ENCODE data around the gene ARHGAP18.

Gene ARHGAP18

GRCh38 chr6:129665555-129665954, 44.4 kb downstream of the ARHGAP18 start:
- DNase-seq, result no peak

DNA sequence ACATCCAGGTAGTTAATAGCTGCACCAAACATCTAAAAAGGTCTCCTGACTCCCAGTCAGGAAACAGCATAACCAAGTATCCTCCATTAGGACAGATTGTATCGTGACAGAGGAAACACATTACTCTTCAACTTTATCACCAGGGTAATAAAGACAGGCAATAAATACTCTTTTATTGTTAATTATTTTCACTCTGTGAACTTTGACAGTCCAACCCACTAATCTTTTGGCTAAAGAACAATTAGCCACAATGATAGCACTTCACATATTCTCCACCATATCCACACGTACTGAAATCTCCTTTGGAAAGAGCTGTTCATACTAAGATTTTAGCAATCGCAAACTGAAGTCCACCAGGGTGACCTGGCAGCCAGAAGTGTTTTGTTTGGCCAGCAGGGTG, 46.4 kb downstream of the ARHGAP18 start:
- no peak for DNase-seq

- DNase-seq, result no peak
Observed at GRCh38 chr6:129662980-129663431, 47.0 kb downstream of the ARHGAP18 start.

DNA sequence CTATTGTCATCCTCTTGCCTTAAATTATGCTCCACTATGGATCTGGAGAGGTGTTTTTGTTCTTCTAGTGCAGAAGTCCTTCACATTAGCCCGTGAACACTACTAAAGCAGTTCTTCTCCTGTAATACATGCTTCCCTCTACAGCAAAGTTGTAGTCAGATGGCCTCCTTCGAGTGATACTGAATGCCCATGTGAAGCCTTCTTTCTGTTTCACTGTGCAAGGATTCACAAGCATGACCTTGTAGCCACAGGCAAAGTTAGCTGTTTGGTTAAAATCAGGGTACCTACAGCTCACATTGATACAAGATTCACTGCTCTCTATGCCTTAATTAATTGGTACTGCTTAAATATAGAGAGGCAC, 47.6 kb downstream of the ARHGAP18 start:
- DNase-seq, result no peak

- DNase-seq, result no peak
Observed at GRCh38 chr6:129661536-129662405, 48.2 kb downstream of the ARHGAP18 start.

DNA sequence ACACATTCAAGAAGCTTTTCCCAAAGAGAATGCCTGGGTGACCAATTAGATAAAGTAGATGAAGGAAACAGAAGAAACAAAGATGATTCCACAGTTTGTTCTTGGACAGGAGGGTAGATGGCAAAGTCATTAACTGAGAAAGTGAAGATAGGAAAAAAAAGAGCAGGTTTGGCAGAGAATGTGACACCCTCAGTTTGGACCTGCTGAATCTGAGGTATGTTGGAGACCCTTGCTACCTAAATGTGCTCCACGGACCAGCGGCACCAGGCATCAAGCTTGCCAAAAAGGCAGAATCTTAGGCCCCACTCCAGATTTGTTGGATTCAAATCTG, 49.7 kb downstream of the ARHGAP18 start:
- DNase-seq, result no peak

GRCh38 chr6:129659590-129660345, 50.2 kb downstream of the ARHGAP18 start:
- no peak for DNase-seq

- DNase-seq, result no peak
Observed at GRCh38 chr6:129659167-129659566, 50.8 kb downstream of the ARHGAP18 start.

DNA sequence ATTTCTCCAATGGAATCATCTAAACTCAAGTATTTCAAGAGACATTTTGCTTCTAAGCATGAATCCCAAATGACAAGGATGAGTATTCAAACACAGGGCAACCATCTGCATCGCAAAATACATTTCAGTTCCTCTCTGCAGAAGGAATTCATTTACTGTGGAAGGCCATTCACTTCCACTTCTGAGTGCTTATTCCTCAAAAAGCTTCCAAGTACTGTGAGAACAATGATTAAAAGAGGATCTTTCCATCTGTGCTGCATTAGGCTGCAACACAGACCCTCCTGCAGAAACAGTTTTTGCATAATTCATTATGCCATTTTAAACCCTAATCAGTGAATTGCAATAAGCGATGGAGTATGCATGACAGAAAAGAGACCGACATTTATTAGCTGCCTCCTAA, 52.5 kb downstream of the ARHGAP18 start:
- no peak for DNase-seq

- DNase-seq, result no peak
Observed at GRCh38 chr6:129655334-129655733, 54.6 kb downstream of the ARHGAP18 start.

- no peak for DNase-seq
Observed at GRCh38 chr6:129653746-129654145, 56.2 kb downstream of the ARHGAP18 start.

DNA sequence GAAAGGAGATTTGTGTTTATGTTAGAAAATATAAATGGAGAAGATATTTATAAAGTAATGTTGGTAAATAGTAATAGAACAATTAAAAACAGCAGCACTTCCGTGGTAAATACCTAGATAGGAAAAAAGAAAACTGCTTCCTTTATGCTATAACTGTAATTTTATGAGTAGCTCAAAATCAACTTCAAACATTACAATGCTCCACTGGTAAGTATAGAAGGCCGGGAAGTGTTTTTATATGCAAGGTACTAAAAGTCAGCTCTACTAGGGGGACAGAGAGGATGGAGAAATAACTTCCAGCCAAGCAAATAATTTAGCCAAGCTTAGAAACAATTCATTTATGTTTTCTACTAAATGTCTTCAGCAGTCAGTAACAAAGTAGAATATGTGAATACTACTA, 56.7 kb downstream of the ARHGAP18 start:
- DNase-seq, result no peak

DNA sequence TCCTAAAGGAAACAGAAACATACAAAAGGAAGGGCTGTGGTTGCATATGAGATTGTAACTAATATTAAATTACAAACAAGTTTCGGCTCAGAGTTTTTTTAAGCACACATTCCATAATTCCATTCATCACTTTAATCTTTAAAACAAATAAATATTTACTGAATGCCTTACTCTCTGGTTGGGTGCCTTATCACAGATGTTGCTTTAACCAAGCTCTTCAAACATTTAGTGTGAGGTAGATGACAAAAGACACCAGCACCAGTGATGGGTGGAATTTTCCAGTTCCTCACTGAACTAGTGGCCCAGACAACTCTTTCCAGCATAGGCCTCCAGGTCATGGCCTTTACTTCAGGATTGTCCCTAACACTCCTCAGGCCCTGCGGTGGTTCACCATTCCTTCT, 58.7 kb downstream of the ARHGAP18 start:
- DNase-seq, result no peak

- DNase-seq, result no peak
Observed at GRCh38 chr6:129648819-129649491, 61.0 kb downstream of the ARHGAP18 start.

DNA sequence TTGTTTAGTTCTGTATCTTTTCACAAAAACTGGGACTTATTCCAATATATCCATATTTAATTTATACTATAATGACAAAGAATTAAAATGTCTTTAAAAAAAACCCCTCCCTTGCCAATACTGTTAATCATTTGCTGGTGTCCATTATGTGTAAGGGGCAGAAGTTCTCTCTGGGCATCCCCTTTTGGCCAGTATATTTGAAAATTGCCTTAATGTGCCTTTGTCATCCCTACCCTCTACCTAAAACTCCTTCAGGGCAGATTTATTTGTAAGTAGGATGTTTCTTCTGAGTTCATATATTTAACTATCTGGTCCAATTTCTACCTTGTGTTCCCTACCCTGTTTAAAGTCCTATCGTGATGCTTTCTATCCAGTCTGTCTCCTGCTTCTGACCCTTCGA, 62.9 kb downstream of the ARHGAP18 start:
- DNase-seq, result no peak

- peak; percentile 19 for DNase-seq
Observed at GRCh38 chr6:129646642-129647041, 63.3 kb downstream of the ARHGAP18 start.

DNA sequence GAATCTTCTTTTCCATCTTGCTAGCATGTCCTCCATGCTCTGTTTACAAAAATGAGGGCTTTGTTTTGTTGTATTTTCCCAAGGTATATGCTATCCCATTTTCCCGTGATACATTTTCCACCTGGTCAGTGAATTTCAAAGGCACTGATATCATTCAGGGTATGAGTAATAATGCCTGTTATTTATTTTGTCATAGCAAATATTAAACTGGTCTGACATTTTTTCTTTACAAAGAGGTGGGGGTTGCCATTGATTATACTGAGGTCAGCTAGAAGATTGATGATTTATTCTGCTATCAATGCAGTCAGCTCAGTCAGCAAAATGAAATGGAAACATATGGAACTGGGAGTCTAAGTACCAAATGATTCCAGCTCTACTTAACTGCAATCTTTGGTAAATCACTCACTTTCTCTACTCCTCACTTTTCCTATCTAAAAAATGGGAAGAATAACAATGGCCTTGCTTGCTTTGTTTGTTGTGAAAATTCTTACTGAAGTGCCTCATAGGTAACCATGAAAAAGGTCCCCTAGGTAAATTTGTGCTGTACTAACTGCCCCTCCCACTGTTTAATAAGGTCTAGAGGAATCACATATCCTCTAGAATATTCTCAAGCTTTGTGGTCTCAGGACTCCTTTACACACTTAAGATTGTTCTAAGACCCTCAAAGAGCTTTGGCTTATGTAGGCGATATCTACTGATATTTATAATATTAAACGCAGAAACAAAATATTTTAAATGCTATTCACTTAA, 64.0 kb downstream of the ARHGAP18 start:
- no peak for DNase-seq

GRCh38 chr6:129645106-129645829, 64.7 kb downstream of the ARHGAP18 start:
- DNase-seq, result no peak

DNA sequence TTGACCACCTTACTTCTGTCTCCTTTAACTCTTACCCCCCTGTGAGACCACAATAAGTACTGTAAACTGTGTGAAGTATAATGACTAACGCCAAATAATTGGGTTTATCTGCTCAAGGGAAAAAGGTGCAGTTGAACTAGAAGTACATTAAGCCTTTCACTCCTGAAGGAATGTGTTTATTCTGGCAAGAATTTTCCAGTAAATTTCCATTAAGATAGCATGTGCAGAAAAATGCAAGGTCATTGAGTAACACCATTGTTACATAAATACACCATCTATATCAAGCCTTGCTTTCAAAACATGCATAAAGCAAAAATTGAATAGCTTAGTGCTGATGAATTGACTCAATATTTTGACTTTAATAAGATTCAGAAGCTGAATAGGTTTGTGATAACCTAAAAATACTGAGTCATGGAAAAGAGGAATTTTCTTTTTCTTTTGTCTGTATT, 65.4 kb downstream of the ARHGAP18 start:
- DNase-seq, result no peak

- DNase-seq, result no peak
Observed at GRCh38 chr6:129643968-129644367, 66.0 kb downstream of the ARHGAP18 start.

DNA sequence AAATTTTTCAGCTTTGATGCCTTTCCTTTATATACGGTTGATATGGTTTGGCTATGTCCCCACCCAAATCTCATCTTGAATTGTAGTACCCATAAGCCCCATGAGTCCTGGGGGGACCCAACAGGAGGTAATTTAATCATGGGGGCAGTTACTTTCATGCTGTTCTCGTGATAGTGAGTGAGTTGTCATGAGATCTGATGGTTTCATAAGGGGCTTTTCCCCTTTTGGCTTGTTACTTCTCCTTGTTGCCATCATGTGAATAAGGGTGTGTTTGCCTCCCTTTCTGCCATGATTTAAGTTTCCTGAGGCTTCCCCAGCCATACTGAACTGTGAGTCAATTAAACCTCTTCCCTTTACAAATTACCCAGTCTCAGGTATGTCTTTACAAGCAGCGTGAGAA, 66.8 kb downstream of the ARHGAP18 start:
- DNase-seq, result no peak

DNA sequence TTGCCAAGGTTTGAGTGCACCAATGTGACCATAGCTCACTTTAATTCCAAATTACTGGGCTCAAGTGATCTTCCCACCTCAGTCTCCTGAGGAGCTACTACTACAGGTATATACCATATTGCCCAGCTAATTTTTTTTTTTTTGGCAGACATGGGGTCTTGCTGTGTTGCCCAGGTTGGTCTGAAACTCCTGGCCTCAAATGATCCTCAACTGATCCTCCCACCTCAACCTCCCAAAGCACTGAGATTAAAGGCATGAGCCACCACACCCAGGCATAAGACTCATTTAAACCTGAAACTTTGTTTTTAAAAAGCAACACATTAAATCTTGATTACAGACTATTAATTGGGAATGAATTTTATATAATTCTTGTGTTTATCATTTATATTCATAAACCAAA, 67.7 kb downstream of the ARHGAP18 start:
- DNase-seq, result no peak
